ENCODE results near the gene KIF26A.
"Not testable (repeated sequence)": the region's sequence is repeated elsewhere in the genome, so short reads cannot be mapped to it uniquely, and the experiment has no call there.

The KIF26A gene

GRCh38 chr14:104225278-104226190 lies 87.1 kb downstream of the KIF26A start:
- DNase-seq, result not testable (repeated sequence)

- DNase-seq, result peak; percentile 41
These were observed 88.3 kb downstream of the KIF26A start for GRCh38 chr14:104226421-104227383.

GRCh38 chr14:104227806-104228205 lies 89.4 kb downstream of the KIF26A start:
- DNase-seq, result peak; percentile 59

GRCh38 chr14:104228221-104228620 lies 89.8 kb downstream of the KIF26A start:
- DNase-seq, result no peak

- DNase-seq, result no peak
These were observed 90.5 kb downstream of the KIF26A start for GRCh38 chr14:104228716-104229533.

- no peak for DNase-seq
These were observed 91.2 kb downstream of the KIF26A start for GRCh38 chr14:104229534-104230055.

- no peak for DNase-seq
These were observed 91.9 kb downstream of the KIF26A start for GRCh38 chr14:104230119-104230815.
